GM19025 (cell line): ENCODE results near the gene FSTL3.
A peak's percentile ranks its signal among the peaks of the same experiment; 100 is the strongest.
"Not testable (repeated sequence)": the region's sequence is repeated elsewhere in the genome, so short reads cannot be mapped to it uniquely, and the experiment has no call there.

Experiments used
- ATAC-seq: cut with Tn5 transposase; IDR thresholded peaks from one replicate; pipeline ENCODE4 v1.9.1; 2021; ENCODE audit warnings: mild to moderate bottlenecking, low read depth, moderate library complexity; ENCODE audit not compliant: unreplicated experiment

Gene FSTL3

GRCh38 chr19:680287-681028 is 4.3 kb downstream of the FSTL3 start:
- peak; percentile 76 for ATAC-seq

GRCh38 chr19:681029-682019 is 5.1 kb downstream of the FSTL3 start:
- no peak for ATAC-seq

- ATAC-seq = no peak
Observed at GRCh38 chr19:682678-683320, 6.6 kb downstream of the FSTL3 start.

- no peak for ATAC-seq
Observed at GRCh38 chr19:685454-685931, 9.3 kb downstream of the FSTL3 start.

GRCh38 chr19:686589-687297 is 10.6 kb downstream of the FSTL3 start:
- no peak for ATAC-seq

GRCh38 chr19:687569-688166 is 11.5 kb downstream of the FSTL3 start:
- ATAC-seq = no peak

GRCh38 chr19:688214-688613 is 12.0 kb downstream of the FSTL3 start:
- no peak for ATAC-seq

GRCh38 chr19:688992-689391 is 12.8 kb downstream of the FSTL3 start:
- no peak for ATAC-seq

- no peak for ATAC-seq
Observed at GRCh38 chr19:690203-690602, 14.0 kb downstream of the FSTL3 start.

- ATAC-seq = no peak
Observed at GRCh38 chr19:694481-695351, 18.5 kb downstream of the FSTL3 start.

GRCh38 chr19:695352-695949 is 19.3 kb downstream of the FSTL3 start, which contains the start of gene PRSS57:
TSS of gene PRSS57 (minus strand) at chr19:695452. CDS start at chr19:695430, 22 bp downstream.
- no peak for ATAC-seq

GRCh38 chr19:698529-698928 is 22.3 kb downstream of the FSTL3 start:
- ATAC-seq = not testable (repeated sequence)

- ATAC-seq = not testable (repeated sequence)
Observed at GRCh38 chr19:699885-700284, 23.7 kb downstream of the FSTL3 start.

GRCh38 chr19:702847-703246 is 26.7 kb downstream of the FSTL3 start:
- ATAC-seq = not testable (repeated sequence)

- no peak for ATAC-seq
Observed at GRCh38 chr19:703329-703650, 27.1 kb downstream of the FSTL3 start.

- no peak for ATAC-seq
Observed at GRCh38 chr19:703651-704446, 27.7 kb downstream of the FSTL3 start.

- no peak for ATAC-seq
Observed at GRCh38 chr19:704447-704741, 28.2 kb downstream of the FSTL3 start.
